HFFc6 (cell line): ENCODE data around the gene NLRC3. TPM values are rescaled to one million over a fixed set of nuclear protein-coding genes. Genes with fewer than 3 reads are reported as not detected.

Experiments
- DNase-seq: peaks from one replicate; pipeline ENCODE4 v3.0.0-alpha.2; 2018
- H3K27ac Mint-ChIP-seq: 2 replicates; pipeline ENCODE4 v1.8.0; 2020; ENCODE audit warnings: mild to moderate bottlenecking, mixed read lengths
- H3K27me3 Mint-ChIP-seq: 2 replicates; pipeline ENCODE4 v1.8.0; 2021; ENCODE audit warnings: mild to moderate bottlenecking, moderate library complexity, mixed read lengths; ENCODE audit not compliant: insufficient read depth
- H3K36me3 Mint-ChIP-seq: 2 replicates; pipeline ENCODE4 v1.8.0; 2021; ENCODE audit warnings: low read depth, mixed read lengths
- H3K4me1 Mint-ChIP-seq: 2 replicates; pipeline ENCODE4 v1.8.0; 2020; ENCODE audit warnings: low read depth, mixed read lengths
- H3K4me3 Mint-ChIP-seq: 2 replicates; pipeline ENCODE4 v1.8.0; 2020; ENCODE audit warnings: mild to moderate bottlenecking, moderate library complexity, mixed read lengths
- H3K9me3 Mint-ChIP-seq: 2 replicates; pipeline ENCODE4 v1.8.0; 2020; ENCODE audit warnings: mild to moderate bottlenecking, mixed read lengths
- long read RNA-seq: library from polyadenylated mRNA; unstranded; transcript quantifications from one replicate; pipeline ENCODE4 v2.0.0, GENCODE V29; 2019
- total RNA-seq, 6 experiments: library from RNA; stranded (reverse); fragmentation: NEBNext Ultra II Directional; extraction: Animal tissue kit (Norgen Biotek cat#: 25700); gene quantifications; 2 replicates in 1 of 6; 3 replicates in 5 of 6; pipeline ENCODE4 v1.2.3, GENCODE V29; 2021
- TF ChIP-seq, protein P1 (sequence below): fragments of 200-600 bp; sonication (generic); IDR thresholded peaks from 2 replicates; pipeline ENCODE4 v1.5.0; 2021; ENCODE audit warnings: antibody characterized with exemption, mild to moderate bottlenecking

NLRC3 gene, protein sequence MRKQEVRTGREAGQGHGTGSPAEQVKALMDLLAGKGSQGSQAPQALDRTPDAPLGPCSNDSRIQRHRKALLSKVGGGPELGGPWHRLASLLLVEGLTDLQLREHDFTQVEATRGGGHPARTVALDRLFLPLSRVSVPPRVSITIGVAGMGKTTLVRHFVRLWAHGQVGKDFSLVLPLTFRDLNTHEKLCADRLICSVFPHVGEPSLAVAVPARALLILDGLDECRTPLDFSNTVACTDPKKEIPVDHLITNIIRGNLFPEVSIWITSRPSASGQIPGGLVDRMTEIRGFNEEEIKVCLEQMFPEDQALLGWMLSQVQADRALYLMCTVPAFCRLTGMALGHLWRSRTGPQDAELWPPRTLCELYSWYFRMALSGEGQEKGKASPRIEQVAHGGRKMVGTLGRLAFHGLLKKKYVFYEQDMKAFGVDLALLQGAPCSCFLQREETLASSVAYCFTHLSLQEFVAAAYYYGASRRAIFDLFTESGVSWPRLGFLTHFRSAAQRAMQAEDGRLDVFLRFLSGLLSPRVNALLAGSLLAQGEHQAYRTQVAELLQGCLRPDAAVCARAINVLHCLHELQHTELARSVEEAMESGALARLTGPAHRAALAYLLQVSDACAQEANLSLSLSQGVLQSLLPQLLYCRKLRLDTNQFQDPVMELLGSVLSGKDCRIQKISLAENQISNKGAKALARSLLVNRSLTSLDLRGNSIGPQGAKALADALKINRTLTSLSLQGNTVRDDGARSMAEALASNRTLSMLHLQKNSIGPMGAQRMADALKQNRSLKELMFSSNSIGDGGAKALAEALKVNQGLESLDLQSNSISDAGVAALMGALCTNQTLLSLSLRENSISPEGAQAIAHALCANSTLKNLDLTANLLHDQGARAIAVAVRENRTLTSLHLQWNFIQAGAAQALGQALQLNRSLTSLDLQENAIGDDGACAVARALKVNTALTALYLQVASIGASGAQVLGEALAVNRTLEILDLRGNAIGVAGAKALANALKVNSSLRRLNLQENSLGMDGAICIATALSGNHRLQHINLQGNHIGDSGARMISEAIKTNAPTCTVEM
- total RNA-seq, result not detected
- long read RNA-seq, result 0 reads

DNA sequence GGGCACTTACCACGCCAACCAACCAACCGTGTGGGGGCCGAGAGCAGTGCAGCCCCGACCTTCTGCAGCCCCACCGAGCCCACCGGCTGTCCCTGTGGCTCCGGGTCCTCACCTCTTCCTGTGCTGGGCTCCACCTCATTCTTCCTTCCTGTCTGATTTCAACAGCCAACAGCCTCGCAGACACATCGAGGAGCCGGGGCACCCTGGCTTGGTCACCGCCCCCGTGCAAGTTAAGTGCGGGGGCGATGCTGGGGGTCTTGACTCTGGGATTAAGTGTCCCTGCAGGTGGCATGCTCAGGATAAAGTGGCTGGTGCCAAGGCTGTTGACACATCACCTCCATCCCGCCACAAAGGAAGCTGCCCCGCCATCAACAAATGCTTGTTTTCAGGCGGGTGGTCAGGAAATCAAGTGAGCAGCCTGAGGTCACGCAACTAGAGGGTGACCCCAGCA is at the start of gene NLRC3:
Gene NLRC3 (minus strand): TSS at position 102 of the 451 bp plus-strand sequence. CDS start 12,367 bp downstream, outside the sequence.
- Mint-ChIP-seq H3K27ac (no peak within 1 kb of the TSS), H3K9me3 (no peaks in the 10 kb centered on the region), H3K27me3 (peaks cover 4% of the 10 kb centered on the region; the same call in 1 of the 2 replicates), H3K4me1 (peaks cover 11% of the 10 kb centered on the region), H3K36me3 (no peaks in the 10 kb centered on the region), H3K4me3 (no peak within 1 kb of the TSS)
- DNase-seq, result no peak
- TF ChIP-seq, protein P1, sequence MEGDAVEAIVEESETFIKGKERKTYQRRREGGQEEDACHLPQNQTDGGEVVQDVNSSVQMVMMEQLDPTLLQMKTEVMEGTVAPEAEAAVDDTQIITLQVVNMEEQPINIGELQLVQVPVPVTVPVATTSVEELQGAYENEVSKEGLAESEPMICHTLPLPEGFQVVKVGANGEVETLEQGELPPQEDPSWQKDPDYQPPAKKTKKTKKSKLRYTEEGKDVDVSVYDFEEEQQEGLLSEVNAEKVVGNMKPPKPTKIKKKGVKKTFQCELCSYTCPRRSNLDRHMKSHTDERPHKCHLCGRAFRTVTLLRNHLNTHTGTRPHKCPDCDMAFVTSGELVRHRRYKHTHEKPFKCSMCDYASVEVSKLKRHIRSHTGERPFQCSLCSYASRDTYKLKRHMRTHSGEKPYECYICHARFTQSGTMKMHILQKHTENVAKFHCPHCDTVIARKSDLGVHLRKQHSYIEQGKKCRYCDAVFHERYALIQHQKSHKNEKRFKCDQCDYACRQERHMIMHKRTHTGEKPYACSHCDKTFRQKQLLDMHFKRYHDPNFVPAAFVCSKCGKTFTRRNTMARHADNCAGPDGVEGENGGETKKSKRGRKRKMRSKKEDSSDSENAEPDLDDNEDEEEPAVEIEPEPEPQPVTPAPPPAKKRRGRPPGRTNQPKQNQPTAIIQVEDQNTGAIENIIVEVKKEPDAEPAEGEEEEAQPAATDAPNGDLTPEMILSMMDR, result no peak

DNA sequence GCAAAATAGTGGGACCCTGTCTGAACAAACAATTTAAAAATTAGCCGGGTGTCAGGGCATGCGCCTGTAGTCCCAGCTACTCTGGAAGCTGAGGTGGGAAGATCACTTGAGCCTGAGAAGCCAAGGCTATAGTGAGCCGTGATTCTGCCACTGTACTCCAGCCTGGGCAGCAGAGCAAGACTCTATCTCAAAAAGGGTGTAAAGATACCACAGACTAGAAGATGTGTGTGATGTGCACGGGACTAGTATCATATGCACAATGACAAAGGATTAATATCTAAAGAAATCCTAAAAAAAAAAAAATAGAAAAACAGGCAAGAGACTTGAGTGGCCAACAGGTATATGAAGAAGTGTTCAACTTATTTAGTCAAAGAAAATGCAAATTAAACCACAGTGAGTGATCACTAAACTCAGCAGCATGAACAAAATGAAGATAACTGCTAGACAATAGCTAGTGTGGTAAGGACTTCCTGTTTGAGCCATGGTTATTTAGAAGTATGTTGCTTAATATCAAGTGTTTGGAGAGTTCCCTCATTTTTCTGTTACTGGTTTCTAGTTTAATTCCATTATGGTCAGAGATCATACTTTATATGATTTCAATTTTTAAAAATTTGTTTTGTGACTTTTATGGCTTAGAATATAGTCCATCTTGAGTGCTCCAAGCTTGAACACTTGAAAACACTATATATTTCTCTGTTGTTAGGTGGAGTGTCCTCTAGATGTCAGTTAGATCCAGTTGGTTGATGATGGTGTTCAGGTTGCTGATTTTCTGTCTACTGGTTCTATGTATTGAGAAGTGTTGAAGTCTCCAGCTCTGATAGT is 48.9 kb upstream of the NLRC3 start:
- Mint-ChIP-seq H3K4me1 (no peaks in the 10 kb centered on the region), H3K4me3 (no peak overlapping the region), H3K27me3 (no peaks in the 10 kb centered on the region), H3K27ac (peak overlapping the region; percentile 2; the same call in 1 of the 2 replicates), H3K9me3 (no peaks in the 10 kb centered on the region), H3K36me3 (no peaks in the 10 kb centered on the region; the same call in 1 of the 2 replicates)
- no peak for DNase-seq
- TF ChIP-seq, protein P1, result no peak

DNA sequence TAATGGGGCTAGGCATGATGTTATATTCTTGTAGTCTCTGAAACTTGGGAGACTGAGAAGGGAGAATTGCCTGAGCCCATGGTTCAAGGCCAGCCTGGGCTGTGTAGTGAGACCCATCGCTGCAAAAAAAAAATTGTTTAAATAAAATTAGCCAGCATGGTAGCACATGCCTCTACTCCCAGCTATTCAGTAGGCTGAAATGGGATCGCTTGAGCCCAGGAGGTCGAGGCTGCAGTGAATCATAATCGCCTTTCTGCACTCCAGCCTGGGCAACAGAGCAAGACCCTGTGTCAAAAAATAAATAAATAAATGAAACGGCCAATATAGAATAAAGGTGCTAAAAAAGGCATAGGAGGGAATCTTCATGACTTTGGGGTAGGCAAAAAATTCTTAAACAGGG is 48.1 kb upstream of the NLRC3 start:
- no peaks in the 10 kb centered on the region for H3K9me3 Mint-ChIP-seq
- TF ChIP-seq, protein P1, result no peak

DNA sequence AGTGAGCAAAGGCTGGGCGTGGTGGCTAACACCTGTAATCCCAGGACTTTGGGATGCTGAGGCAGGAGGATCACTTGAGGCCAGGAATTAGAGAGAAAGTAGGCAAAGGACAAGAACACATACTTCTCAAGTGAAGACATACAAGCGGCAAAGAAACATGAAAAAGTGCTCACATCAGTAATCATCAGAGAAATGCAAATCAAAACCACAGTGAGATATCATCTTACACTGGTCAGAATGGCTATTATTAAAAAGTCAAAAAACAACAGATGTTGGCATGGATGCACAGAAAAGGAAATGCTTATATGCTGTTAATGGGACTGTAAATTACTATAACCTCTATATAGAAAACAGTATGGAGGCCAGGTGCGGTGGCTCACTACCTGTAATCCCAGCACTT is 46.4 kb upstream of the NLRC3 start:
- H3K27ac Mint-ChIP-seq, result no peak overlapping the region
- H3K4me3 Mint-ChIP-seq, result no peak overlapping the region
- H3K4me1 Mint-ChIP-seq, result peaks cover 4% of the 10 kb centered on the region; the same call in 1 of the 2 replicates
- no peaks in the 10 kb centered on the region for H3K9me3 Mint-ChIP-seq
- H3K27me3 Mint-ChIP-seq, result no peaks in the 10 kb centered on the region
- TF ChIP-seq, protein P1, result no peak
- no peak for DNase-seq
- H3K36me3 Mint-ChIP-seq, result no peaks in the 10 kb centered on the region

More for the DNA sequence above, 48.1 kb upstream of the NLRC3 start:
- H3K4me3 Mint-ChIP-seq, result no peak overlapping the region
- no peaks in the 10 kb centered on the region; the same call in 1 of the 2 replicates for H3K36me3 Mint-ChIP-seq
- DNase-seq, result no peak
- no peak overlapping the region for H3K27ac Mint-ChIP-seq
- H3K4me1 Mint-ChIP-seq, result no peaks in the 10 kb centered on the region
- H3K27me3 Mint-ChIP-seq, result no peaks in the 10 kb centered on the region
